Measurements from ENCODE around the gene GSC2.

DNA sequence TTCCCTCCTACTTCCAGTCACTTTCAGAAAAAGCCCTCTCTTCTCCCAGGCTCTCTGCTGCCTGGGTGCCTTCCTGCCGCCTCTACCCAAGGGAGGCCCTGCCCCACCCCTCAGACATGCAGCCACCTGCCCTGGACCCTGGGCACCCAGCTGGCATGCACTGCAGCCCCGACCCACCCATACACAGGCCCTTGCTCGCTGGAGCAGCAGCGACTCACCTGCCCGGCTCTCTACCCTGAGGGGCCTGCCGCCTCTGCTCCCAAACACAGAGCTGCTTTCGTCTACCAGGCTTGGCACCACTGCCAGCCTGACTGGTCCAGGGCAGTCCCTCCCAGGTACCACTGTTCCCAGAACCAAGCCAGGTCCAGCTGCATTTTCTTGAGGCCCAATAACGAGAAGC, 20.2 kb downstream of the GSC2 start:
- TF ChIP-seq GATA2 (IDR thresholded peaks at IDR 0.05; ENCODE audit: low read depth, low read length): no peak
- no peak for TF ChIP-seq GATA3 (IDR thresholded peaks at IDR 0.05; ENCODE audit: low read depth, low read length)

Measured in SH-SY5Y (cell line).